ENCODE measurements around the gene TRPV3.
"Not testable (repeated sequence)": the region's sequence is repeated elsewhere in the genome, so short reads cannot be mapped to it uniquely, and the experiment has no call there.

TRPV3 gene

DNA sequence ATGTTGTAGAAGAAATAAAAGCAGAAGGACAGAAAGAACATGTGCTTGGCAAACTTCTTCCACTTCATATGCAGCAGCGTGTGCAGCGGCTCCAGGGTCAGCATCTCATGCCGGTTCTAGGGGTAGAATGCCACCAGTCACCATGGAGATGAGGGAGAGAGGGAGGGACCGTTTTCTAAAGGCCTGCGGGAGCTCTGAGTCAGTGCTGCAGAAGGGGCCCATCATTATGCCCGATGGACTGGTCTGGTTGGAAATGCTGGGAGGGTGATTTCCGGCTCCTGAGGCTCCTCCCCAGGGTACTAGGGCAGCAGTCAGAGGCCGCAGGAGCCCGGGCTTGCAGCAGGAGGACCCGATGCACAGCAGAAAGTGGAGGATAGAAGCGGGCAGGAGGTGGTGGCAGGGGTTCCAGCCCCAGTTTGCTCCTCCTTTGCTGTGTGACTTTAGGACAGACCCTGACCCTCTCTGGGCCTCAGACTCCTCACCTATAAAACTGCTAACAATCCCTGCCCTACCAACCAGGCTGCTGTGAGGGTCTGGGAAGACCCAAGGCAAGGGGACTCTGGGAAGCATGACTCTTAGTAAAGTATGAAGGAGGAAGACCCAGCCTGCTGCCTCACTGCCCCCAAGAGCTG is 28.6 kb downstream of the TRPV3 start:
- TF ChIP-seq YY1 (IDR thresholded peaks at IDR 0.05; ENCODE audit: insufficient read depth, insufficient read length), result no peak
- no peak for TF ChIP-seq SUZ12 (IDR thresholded peaks at IDR 0.05; ENCODE audit: extremely low read depth, insufficient read depth, insufficient read length)
- TF ChIP-seq ZNF274 (IDR thresholded peaks at IDR 0.05; ENCODE audit: low read depth, low read length), result no peak
- Histone ChIP-seq H3K4me1 (ENCODE audit: insufficient read depth, insufficient read length) (peaks cover 12% of the 10 kb centered on the region), H3K27me3 (ENCODE audit: insufficient read depth, insufficient read length) (no peaks in the 10 kb centered on the region), H3K9me3 (ENCODE audit: insufficient read depth, low read length) (no peaks in the 10 kb centered on the region), H3K36me3 (ENCODE audit: insufficient read depth, insufficient read length, low read length) (peaks cover 5% of the 10 kb centered on the region), H3K9ac (ENCODE audit: insufficient read length, low read depth) (no peak overlapping the region), H3K4me3 (ENCODE audit: insufficient read length, low read depth) (no peak overlapping the region)
- DNase-seq (ENCODE audit: low read depth, low spot score), result no peak

DNA sequence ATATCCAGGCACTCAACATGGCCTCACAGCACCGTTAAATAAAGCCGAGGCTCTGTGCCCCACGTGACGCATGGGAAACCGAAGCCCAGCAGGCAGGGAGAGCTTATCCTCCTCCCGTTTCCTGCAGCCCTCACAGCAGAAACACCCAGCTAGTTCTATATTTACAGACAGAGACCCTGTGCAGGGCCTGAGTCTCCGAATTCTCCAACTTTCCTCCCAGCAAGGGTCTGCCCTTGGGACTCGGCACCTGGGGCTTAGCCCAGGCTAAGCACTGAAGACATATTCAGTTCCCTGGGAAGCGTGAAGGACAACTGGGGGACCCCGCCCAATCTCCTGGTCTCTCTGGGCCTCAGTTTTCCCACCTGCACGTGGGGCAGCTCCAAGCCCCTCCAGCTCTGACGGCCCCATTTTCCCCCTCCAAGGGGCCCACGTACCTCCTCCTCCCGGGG is 29.2 kb downstream of the TRPV3 start:
- TF ChIP-seq ZNF274 (IDR thresholded peaks at IDR 0.05; ENCODE audit: low read depth, low read length) (no peak), YY1 (IDR thresholded peaks at IDR 0.05; ENCODE audit: insufficient read depth, insufficient read length) (no peak), SUZ12 (IDR thresholded peaks at IDR 0.05; ENCODE audit: extremely low read depth, insufficient read depth, insufficient read length) (no peak)
- H3K4me3 ChIP-seq (ENCODE audit: insufficient read length, low read depth), result no peak overlapping the region
- DNase-seq (ENCODE audit: low read depth, low spot score), result no peak
- H3K4me1 ChIP-seq (ENCODE audit: insufficient read depth, insufficient read length), result peaks cover 12% of the 10 kb centered on the region
- H3K36me3 ChIP-seq (ENCODE audit: insufficient read depth, insufficient read length, low read length), result peaks cover 5% of the 10 kb centered on the region
- H3K9me3 ChIP-seq (ENCODE audit: insufficient read depth, low read length), result no peaks in the 10 kb centered on the region
- H3K27me3 ChIP-seq (ENCODE audit: insufficient read depth, insufficient read length), result no peaks in the 10 kb centered on the region
- H3K9ac ChIP-seq (ENCODE audit: insufficient read length, low read depth), result no peak overlapping the region

DNA sequence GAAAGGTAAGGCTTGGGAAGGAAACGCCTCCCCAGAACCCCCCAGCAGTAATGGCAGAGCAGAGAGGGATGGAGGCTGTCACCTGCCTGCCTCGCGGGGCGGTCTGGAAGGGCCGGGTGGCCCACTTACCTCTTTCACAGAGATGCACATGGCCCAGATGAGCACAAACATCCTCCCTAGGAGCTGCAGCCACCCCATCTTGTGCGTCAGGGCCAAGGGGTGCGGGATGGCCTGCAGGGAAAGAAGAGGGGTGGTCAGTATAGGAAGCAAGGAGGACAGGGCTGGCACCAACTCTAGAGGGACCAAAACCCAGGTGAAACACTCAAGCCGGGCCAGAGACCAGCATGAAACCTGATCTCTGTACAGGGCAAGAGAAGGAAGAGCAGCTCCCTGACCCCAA is 29.7 kb downstream of the TRPV3 start:
- no peaks in the 10 kb centered on the region for H3K9me3 ChIP-seq (ENCODE audit: insufficient read depth, low read length)
- no peak overlapping the region for H3K4me3 ChIP-seq (ENCODE audit: insufficient read length, low read depth)
- TF ChIP-seq ZNF274 (IDR thresholded peaks at IDR 0.05; ENCODE audit: low read depth, low read length) (no peak), SUZ12 (IDR thresholded peaks at IDR 0.05; ENCODE audit: extremely low read depth, insufficient read depth, insufficient read length) (no peak), YY1 (IDR thresholded peaks at IDR 0.05; ENCODE audit: insufficient read depth, insufficient read length) (no peak)
- peaks cover 5% of the 10 kb centered on the region for H3K36me3 ChIP-seq (ENCODE audit: insufficient read depth, insufficient read length, low read length)
- H3K9ac ChIP-seq (ENCODE audit: insufficient read length, low read depth), result no peak overlapping the region
- no peak for DNase-seq (ENCODE audit: low read depth, low spot score)
- peaks cover 12% of the 10 kb centered on the region for H3K4me1 ChIP-seq (ENCODE audit: insufficient read depth, insufficient read length)
- no peaks in the 10 kb centered on the region for H3K27me3 ChIP-seq (ENCODE audit: insufficient read depth, insufficient read length)

DNA sequence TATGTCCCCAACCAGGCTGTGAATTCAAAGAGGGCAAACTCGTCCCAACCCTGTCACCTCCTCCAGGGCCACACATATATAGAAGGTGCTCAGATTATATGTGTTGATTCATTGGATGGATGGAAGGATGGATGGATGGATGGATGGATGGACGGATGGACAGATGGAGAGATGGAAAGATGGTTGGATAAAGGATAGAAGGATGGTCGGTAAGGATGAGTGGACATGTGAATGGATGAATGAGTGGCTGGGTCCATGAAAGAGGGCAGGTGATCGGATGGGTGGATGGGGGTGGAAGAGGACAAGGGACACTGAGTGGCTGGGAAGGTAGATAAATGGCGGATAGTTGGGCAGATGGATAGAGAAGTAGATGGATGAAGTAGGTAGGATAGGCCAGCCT is 30.1 kb downstream of the TRPV3 start:
- no peak overlapping the region for H3K9ac ChIP-seq (ENCODE audit: insufficient read length, low read depth)
- H3K4me1 ChIP-seq (ENCODE audit: insufficient read depth, insufficient read length), result peaks cover 12% of the 10 kb centered on the region
- H3K27me3 ChIP-seq (ENCODE audit: insufficient read depth, insufficient read length), result no peaks in the 10 kb centered on the region
- no peak for DNase-seq (ENCODE audit: low read depth, low spot score)
- TF ChIP-seq YY1 (IDR thresholded peaks at IDR 0.05; ENCODE audit: insufficient read depth, insufficient read length) (no peak), SUZ12 (IDR thresholded peaks at IDR 0.05; ENCODE audit: extremely low read depth, insufficient read depth, insufficient read length) (no peak), ZNF274 (IDR thresholded peaks at IDR 0.05; ENCODE audit: low read depth, low read length) (no peak)
- H3K36me3 ChIP-seq (ENCODE audit: insufficient read depth, insufficient read length, low read length), result peaks cover 5% of the 10 kb centered on the region
- H3K4me3 ChIP-seq (ENCODE audit: insufficient read length, low read depth), result no peak overlapping the region
- no peaks in the 10 kb centered on the region for H3K9me3 ChIP-seq (ENCODE audit: insufficient read depth, low read length)

DNA sequence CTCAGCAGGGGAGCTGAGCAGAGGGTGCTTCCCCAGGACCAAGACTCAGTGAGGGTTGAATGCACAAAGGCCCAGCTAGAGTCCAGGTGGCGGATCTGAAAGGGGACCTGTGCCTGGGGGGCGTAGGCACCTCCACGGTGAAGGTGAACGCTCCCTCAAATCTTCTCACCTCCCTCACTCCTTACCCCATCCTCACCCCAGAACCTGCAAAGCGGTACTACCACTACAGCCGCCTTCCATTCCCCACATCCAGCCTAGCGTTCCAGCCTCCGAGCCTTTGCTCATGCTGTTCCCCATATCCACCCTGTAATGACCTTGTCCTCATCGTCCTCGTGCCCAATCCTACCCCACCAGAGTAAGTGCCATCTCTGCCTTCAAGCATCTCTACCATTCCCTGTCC is 30.6 kb downstream of the TRPV3 start:
- peaks cover 12% of the 10 kb centered on the region for H3K4me1 ChIP-seq (ENCODE audit: insufficient read depth, insufficient read length)
- DNase-seq (ENCODE audit: low read depth, low spot score), result no peak
- no peak overlapping the region for H3K9ac ChIP-seq (ENCODE audit: insufficient read length, low read depth)
- no peak overlapping the region for H3K4me3 ChIP-seq (ENCODE audit: insufficient read length, low read depth)
- peaks cover 5% of the 10 kb centered on the region for H3K36me3 ChIP-seq (ENCODE audit: insufficient read depth, insufficient read length, low read length)
- no peaks in the 10 kb centered on the region for H3K27me3 ChIP-seq (ENCODE audit: insufficient read depth, insufficient read length)
- no peak for TF ChIP-seq ZNF274 (IDR thresholded peaks at IDR 0.05; ENCODE audit: low read depth, low read length)
- no peaks in the 10 kb centered on the region for H3K9me3 ChIP-seq (ENCODE audit: insufficient read depth, low read length)

DNA sequence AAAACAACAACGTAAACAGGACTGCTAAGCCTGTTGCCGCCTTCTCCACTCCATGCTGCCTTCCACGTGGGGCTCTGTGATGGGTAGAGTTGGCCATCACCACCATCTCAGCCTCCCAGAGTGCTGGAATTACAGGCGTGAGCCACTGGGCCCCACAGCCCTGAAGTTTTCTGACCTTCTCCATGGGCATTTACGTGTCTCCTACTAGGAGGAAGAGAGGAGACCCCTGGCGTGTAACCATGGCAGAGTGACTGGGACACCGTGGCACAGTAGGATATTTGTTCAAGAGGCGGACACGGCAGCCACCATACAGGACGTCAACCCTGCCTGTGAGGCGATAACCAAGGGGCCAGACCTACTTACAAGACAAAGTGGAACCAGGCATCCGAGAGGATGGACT is 31.1 kb downstream of the TRPV3 start:
- H3K4me1 ChIP-seq (ENCODE audit: insufficient read depth, insufficient read length), result peaks cover 12% of the 10 kb centered on the region
- peaks cover 5% of the 10 kb centered on the region for H3K36me3 ChIP-seq (ENCODE audit: insufficient read depth, insufficient read length, low read length)
- no peak for DNase-seq (ENCODE audit: low read depth, low spot score)
- H3K9ac ChIP-seq (ENCODE audit: insufficient read length, low read depth), result no peak overlapping the region
- no peak overlapping the region for H3K4me3 ChIP-seq (ENCODE audit: insufficient read length, low read depth)
- H3K27me3 ChIP-seq (ENCODE audit: insufficient read depth, insufficient read length), result no peaks in the 10 kb centered on the region
- no peaks in the 10 kb centered on the region for H3K9me3 ChIP-seq (ENCODE audit: insufficient read depth, low read length)
- no peak for TF ChIP-seq ZNF274 (IDR thresholded peaks at IDR 0.05; ENCODE audit: low read depth, low read length)
- TF ChIP-seq YY1 (IDR thresholded peaks at IDR 0.05; ENCODE audit: insufficient read depth, insufficient read length), result no peak
- no peak for TF ChIP-seq SUZ12 (IDR thresholded peaks at IDR 0.05; ENCODE audit: extremely low read depth, insufficient read depth, insufficient read length)

DNA sequence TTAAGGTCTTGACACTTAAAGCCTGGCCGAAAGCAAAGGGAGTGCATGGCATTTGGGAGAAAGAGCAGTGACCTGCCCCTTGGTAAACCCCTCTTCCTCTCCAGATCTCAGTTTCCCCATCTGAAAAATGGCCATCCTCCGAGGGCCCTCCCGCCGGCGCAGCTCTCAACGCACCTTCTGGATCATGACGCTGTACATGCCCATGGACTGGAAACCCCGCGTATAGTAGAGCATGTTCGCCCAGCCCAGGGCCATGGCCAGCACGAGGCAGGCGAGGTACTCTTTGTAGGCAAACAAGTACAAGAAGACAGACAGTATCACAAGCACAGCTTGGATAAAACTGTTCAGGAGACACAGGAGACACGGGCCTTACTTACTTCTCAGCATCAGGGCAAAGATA is 33.6 kb downstream of the TRPV3 start:
- TF ChIP-seq SUZ12 (IDR thresholded peaks at IDR 0.05; ENCODE audit: extremely low read depth, insufficient read depth, insufficient read length) (no peak), ZNF274 (IDR thresholded peaks at IDR 0.05; ENCODE audit: low read depth, low read length) (no peak), YY1 (IDR thresholded peaks at IDR 0.05; ENCODE audit: insufficient read depth, insufficient read length) (no peak)
- H3K9ac ChIP-seq (ENCODE audit: insufficient read length, low read depth), result no peak overlapping the region
- peaks cover 5% of the 10 kb centered on the region for H3K36me3 ChIP-seq (ENCODE audit: insufficient read depth, insufficient read length, low read length)
- no peak overlapping the region for H3K4me3 ChIP-seq (ENCODE audit: insufficient read length, low read depth)
- no peaks in the 10 kb centered on the region for H3K27me3 ChIP-seq (ENCODE audit: insufficient read depth, insufficient read length)
- DNase-seq (ENCODE audit: low read depth, low spot score), result no peak
- peaks cover under 1% of the 10 kb centered on the region for H3K4me1 ChIP-seq (ENCODE audit: insufficient read depth, insufficient read length)
- H3K9me3 ChIP-seq (ENCODE audit: insufficient read depth, low read length), result no peaks in the 10 kb centered on the region

DNA sequence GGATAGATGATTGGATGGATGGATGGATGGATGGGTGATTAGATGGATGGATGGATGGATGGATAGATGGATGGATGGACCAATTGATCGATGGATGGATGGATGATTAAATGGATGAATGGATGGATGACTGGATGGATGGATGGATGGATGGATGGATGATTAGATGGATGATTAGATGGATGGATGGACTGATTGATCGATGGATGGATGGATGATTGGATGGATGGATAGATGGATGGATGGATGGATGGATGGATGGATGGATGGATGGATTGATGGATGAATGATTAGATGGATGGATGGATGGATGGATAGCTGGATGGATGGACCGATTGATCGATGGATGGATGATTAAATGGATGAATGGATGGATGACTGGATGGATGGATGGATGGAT is 38.1 kb downstream of the TRPV3 start:
- not testable (repeated sequence) for H3K27me3 ChIP-seq (ENCODE audit: insufficient read depth, insufficient read length); H3K9me3 ChIP-seq (ENCODE audit: insufficient read depth, low read length); H3K4me3 ChIP-seq (ENCODE audit: insufficient read length, low read depth); H3K9ac ChIP-seq (ENCODE audit: insufficient read length, low read depth); H3K36me3 ChIP-seq (ENCODE audit: insufficient read depth, insufficient read length, low read length); H3K4me1 ChIP-seq (ENCODE audit: insufficient read depth, insufficient read length); DNase-seq (ENCODE audit: low read depth, low spot score)

Data from NT2/D1 (cell line).